GM21528 (cell line): ENCODE data around the gene PTPN4.
"Not testable (repeated sequence)": the region's sequence is repeated elsewhere in the genome, so short reads cannot be mapped to it uniquely, and the experiment has no call there.

Experiments used
- ATAC-seq: cut with Tn5 transposase; IDR thresholded peaks from one replicate; pipeline ENCODE4 v1.9.1; 2021; ENCODE audit warnings: mild to moderate bottlenecking, moderate library complexity; ENCODE audit not compliant: unreplicated experiment, low FRiP score

Gene PTPN4

GRCh38 chr2:119801989-119802388 lies 42.3 kb downstream of the PTPN4 start:
- not testable (repeated sequence) for ATAC-seq

GRCh38 chr2:119803101-119803500 lies 43.4 kb downstream of the PTPN4 start:
- no peak for ATAC-seq

- ATAC-seq: not testable (repeated sequence)
These were observed 44.7 kb downstream of the PTPN4 start for GRCh38 chr2:119804409-119804808.

GRCh38 chr2:119808516-119809147 lies 48.9 kb downstream of the PTPN4 start:
- ATAC-seq: no peak

GRCh38 chr2:119809339-119810048 lies 49.8 kb downstream of the PTPN4 start:
- ATAC-seq: no peak

GRCh38 chr2:119810049-119810630 lies 50.4 kb downstream of the PTPN4 start:
- ATAC-seq: no peak

GRCh38 chr2:119814216-119814615 lies 54.5 kb downstream of the PTPN4 start:
- ATAC-seq: no peak

- ATAC-seq: no peak
These were observed 59.1 kb downstream of the PTPN4 start for GRCh38 chr2:119818792-119819191.

GRCh38 chr2:119819846-119820245 lies 60.1 kb downstream of the PTPN4 start:
- ATAC-seq: no peak

- no peak for ATAC-seq
These were observed 60.6 kb downstream of the PTPN4 start for GRCh38 chr2:119820275-119820674.

- no peak for ATAC-seq
These were observed 61.5 kb downstream of the PTPN4 start for GRCh38 chr2:119821266-119821665.

GRCh38 chr2:119823734-119824334 lies 64.1 kb downstream of the PTPN4 start:
- ATAC-seq: no peak

GRCh38 chr2:119826370-119826961 lies 66.7 kb downstream of the PTPN4 start:
- ATAC-seq: no peak

GRCh38 chr2:119827866-119828507 lies 68.3 kb downstream of the PTPN4 start:
- ATAC-seq: no peak

GRCh38 chr2:119836455-119837142 lies 76.9 kb downstream of the PTPN4 start:
- no peak for ATAC-seq

GRCh38 chr2:119837350-119837749 lies 77.6 kb downstream of the PTPN4 start:
- ATAC-seq: no peak

GRCh38 chr2:119837759-119838158 lies 78.0 kb downstream of the PTPN4 start:
- ATAC-seq: no peak

- no peak for ATAC-seq
These were observed 78.5 kb downstream of the PTPN4 start for GRCh38 chr2:119838179-119838578.

- ATAC-seq: no peak
These were observed 81.8 kb downstream of the PTPN4 start for GRCh38 chr2:119841550-119841949.

- no peak for ATAC-seq
These were observed 86.3 kb downstream of the PTPN4 start for GRCh38 chr2:119846021-119846420.
